SK-N-SH treated with all-trans-retinoic acid at 6 μM for 48 hours (cell line): ENCODE measurements around the gene GTF3C4.

Source experiments
- ATAC-seq: fragments of 200-7000 bp; cut with Tn5 transposase; 3 replicates; pipeline ENCODE4 v1.9.1; 2020; ENCODE audit warnings: mild to moderate bottlenecking, moderate library complexity
- ARNTL ChIP-seq: fragments of 450-650 bp; formaldehyde crosslinking; IDR thresholded peaks from 2 replicates; pipeline ENCODE4 v1.5.0; 2020; ENCODE audit warnings: low read depth, mild to moderate bottlenecking, moderate library complexity, borderline replicate concordance
- BACH2 ChIP-seq: fragments of 250-450 bp; sonication (Bioruptor Pico); IDR thresholded peaks from 2 replicates; pipeline ENCODE4 v1.9.0; 2021; ENCODE audit warnings: mild to moderate bottlenecking, borderline replicate concordance
- CSDC2 ChIP-seq: fragments of 250-450 bp; sonication (Bioruptor Pico); IDR thresholded peaks from 2 replicates; pipeline ENCODE4 v1.5.0; 2020; ENCODE audit warnings: mild to moderate bottlenecking, moderate library complexity
- ESRRG ChIP-seq: fragments of 250-450 bp; sonication (Bioruptor Pico); IDR thresholded peaks from 2 replicates; pipeline ENCODE4 v1.6.1; 2021; ENCODE audit warnings: mild to moderate bottlenecking
- GLIS3 ChIP-seq: fragments of 250-450 bp; sonication (Bioruptor Pico); IDR thresholded peaks from 2 replicates; pipeline ENCODE4 v1.5.0; 2020; ENCODE audit warnings: mild to moderate bottlenecking, moderate library complexity
- ISL1 ChIP-seq: fragments of 250-450 bp; sonication (Bioruptor Pico); IDR thresholded peaks from 2 replicates; pipeline ENCODE4 v2.1.2; 2022; ENCODE audit warnings: mild to moderate bottlenecking, moderate library complexity
- OSR1 ChIP-seq: fragments of 250-450 bp; sonication (Bioruptor Pico); IDR thresholded peaks from 2 replicates; pipeline ENCODE4 v1.8.0; 2022; ENCODE audit warnings: moderate library complexity, mild to moderate bottlenecking, inconsistent platforms
- PPARA ChIP-seq: fragments of 250-450 bp; sonication (Bioruptor Pico); IDR thresholded peaks from 2 replicates; pipeline ENCODE4 v1.5.0; 2020; ENCODE audit warnings: mild to moderate bottlenecking, borderline replicate concordance
- RARB ChIP-seq: fragments of 250-450 bp; sonication (Bioruptor Pico); IDR thresholded peaks from 2 replicates; pipeline ENCODE4 v1.8.0; 2021; ENCODE audit warnings: mild to moderate bottlenecking, moderate library complexity
- SNAI2 ChIP-seq: fragments of 250-450 bp; sonication (Bioruptor Pico); IDR thresholded peaks from 2 replicates; pipeline ENCODE4 v1.5.0; 2020; ENCODE audit warnings: mild to moderate bottlenecking, moderate library complexity
- TCF4 ChIP-seq: fragments of 250-450 bp; sonication (Bioruptor Pico); IDR thresholded peaks from 2 replicates; pipeline ENCODE4 v1.8.0; 2021; ENCODE audit warnings: mild to moderate bottlenecking, moderate library complexity, borderline replicate concordance
- TOX ChIP-seq: fragments of 250-450 bp; sonication (Bioruptor Pico); IDR thresholded peaks from 2 replicates; pipeline ENCODE4 v1.8.0; 2021; ENCODE audit warnings: mild to moderate bottlenecking, moderate library complexity, borderline replicate concordance
- ZC3H10 ChIP-seq: fragments of 250-450 bp; sonication (Bioruptor Pico); IDR thresholded peaks from 2 replicates; pipeline ENCODE4 v1.5.1; 2021; ENCODE audit warnings: mild to moderate bottlenecking, moderate library complexity
- ZFP30 ChIP-seq: fragments of 450-650 bp; formaldehyde crosslinking; IDR thresholded peaks from 2 replicates; pipeline ENCODE4 v1.5.0; 2022; ENCODE audit warnings: mild to moderate bottlenecking, moderate library complexity
- ZNF565 ChIP-seq: fragments of 450-650 bp; formaldehyde crosslinking; conservative IDR thresholded peaks from 2 replicates; pipeline ENCODE4 v1.5.0; 2020; ENCODE audit warnings: low read depth, mild to moderate bottlenecking, moderate library complexity
- ZNF70 ChIP-seq: fragments of 450-650 bp; formaldehyde crosslinking; IDR thresholded peaks from 2 replicates; pipeline ENCODE4 v1.5.0; 2020; ENCODE audit warnings: mild to moderate bottlenecking, moderate library complexity
- ZNF8 ChIP-seq: fragments of 450-650 bp; formaldehyde crosslinking; IDR thresholded peaks from 2 replicates; pipeline ENCODE4 v1.5.0; 2020; ENCODE audit warnings: mild to moderate bottlenecking, moderate library complexity
- TF ChIP-seq, protein P1 (sequence below): fragments of 250-450 bp; sonication (Bioruptor Pico); IDR thresholded peaks from 2 replicates; pipeline ENCODE4 v1.5.0; 2020; ENCODE audit warnings: mild to moderate bottlenecking, moderate library complexity
- TF ChIP-seq, protein P2 (sequence below): fragments of 250-450 bp; sonication (Bioruptor Pico); IDR thresholded peaks from 2 replicates; pipeline ENCODE4 v1.5.1; 2021; ENCODE audit warnings: mild to moderate bottlenecking, moderate library complexity
- TF ChIP-seq, protein P3 (sequence below): fragments of 250-450 bp; sonication (Bioruptor Pico); IDR thresholded peaks from 2 replicates; pipeline ENCODE4 v1.8.0; 2020; ENCODE audit warnings: mild to moderate bottlenecking, moderate library complexity, borderline replicate concordance
- TF ChIP-seq, protein P4 (sequence below): fragments of 250-450 bp; sonication (Bioruptor Pico); IDR thresholded peaks from 2 replicates; pipeline ENCODE4 v1.5.1; 2020; ENCODE audit warnings: low read depth, mild to moderate bottlenecking, moderate library complexity
- TF ChIP-seq, protein P5 (sequence below): fragments of 250-450 bp; sonication (Bioruptor Pico); IDR thresholded peaks from 2 replicates; pipeline ENCODE4 v1.8.0; 2021; ENCODE audit warnings: low read depth, mild to moderate bottlenecking, moderate library complexity, borderline replicate concordance

Gene GTF3C4

DNA sequence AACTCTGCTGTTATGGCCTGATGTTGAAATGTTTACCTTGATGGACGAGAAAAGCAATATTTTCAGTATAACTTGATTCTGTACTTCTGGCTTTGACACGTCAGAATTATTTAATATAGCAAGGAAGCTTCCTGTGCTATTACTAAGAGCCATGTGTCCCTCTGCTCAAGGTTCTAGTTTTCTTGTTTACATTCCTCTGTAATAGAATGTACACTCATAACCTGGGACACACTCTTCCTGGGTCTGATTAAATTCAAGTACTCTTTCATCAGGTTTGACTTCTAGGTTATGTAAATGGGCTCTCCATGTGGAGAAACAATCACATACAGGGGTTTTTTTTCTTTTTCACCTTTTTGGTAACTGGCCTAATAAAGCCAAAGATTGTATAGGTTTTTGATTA is 33.1 kb downstream of the GTF3C4 start:
- no peak for ATAC-seq

DNA sequence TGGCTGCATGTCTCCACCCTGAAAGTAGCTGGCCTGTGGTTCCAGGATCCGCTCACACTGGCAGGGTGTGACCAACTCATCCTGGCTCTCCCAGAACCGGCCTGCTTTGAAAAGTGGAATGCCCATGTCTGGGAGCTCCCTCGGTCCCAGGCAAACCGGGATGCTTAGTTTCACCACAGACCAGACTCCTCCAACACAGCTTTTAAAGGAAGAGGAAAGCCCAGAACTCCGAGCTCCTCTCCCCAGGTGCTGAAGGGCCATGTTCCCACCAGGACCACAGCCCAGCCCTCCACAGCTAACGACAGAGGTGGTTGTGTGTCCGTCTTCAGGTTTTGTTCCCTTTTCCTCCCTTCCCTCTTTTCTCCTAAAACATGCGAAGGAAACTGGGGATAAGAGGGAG is 38.0 kb downstream of the GTF3C4 start:
- TF ChIP-seq ZC3H10: no peak
- TF ChIP-seq, protein P1, sequence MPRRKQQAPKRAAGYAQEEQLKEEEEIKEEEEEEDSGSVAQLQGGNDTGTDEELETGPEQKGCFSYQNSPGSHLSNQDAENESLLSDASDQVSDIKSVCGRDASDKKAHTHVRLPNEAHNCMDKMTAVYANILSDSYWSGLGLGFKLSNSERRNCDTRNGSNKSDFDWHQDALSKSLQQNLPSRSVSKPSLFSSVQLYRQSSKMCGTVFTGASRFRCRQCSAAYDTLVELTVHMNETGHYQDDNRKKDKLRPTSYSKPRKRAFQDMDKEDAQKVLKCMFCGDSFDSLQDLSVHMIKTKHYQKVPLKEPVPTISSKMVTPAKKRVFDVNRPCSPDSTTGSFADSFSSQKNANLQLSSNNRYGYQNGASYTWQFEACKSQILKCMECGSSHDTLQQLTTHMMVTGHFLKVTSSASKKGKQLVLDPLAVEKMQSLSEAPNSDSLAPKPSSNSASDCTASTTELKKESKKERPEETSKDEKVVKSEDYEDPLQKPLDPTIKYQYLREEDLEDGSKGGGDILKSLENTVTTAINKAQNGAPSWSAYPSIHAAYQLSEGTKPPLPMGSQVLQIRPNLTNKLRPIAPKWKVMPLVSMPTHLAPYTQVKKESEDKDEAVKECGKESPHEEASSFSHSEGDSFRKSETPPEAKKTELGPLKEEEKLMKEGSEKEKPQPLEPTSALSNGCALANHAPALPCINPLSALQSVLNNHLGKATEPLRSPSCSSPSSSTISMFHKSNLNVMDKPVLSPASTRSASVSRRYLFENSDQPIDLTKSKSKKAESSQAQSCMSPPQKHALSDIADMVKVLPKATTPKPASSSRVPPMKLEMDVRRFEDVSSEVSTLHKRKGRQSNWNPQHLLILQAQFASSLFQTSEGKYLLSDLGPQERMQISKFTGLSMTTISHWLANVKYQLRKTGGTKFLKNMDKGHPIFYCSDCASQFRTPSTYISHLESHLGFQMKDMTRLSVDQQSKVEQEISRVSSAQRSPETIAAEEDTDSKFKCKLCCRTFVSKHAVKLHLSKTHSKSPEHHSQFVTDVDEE (CRISPR knock-in tag): no peak
- TF ChIP-seq, protein P2, sequence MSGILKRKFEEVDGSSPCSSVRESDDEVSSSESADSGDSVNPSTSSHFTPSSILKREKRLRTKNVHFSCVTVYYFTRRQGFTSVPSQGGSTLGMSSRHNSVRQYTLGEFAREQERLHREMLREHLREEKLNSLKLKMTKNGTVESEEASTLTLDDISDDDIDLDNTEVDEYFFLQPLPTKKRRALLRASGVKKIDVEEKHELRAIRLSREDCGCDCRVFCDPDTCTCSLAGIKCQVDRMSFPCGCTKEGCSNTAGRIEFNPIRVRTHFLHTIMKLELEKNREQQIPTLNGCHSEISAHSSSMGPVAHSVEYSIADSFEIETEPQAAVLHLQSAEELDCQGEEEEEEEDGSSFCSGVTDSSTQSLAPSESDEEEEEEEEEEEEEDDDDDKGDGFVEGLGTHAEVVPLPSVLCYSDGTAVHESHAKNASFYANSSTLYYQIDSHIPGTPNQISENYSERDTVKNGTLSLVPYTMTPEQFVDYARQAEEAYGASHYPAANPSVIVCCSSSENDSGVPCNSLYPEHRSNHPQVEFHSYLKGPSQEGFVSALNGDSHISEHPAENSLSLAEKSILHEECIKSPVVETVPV (CRISPR knock-in tag): no peak
- ATAC-seq: no peak

More for the DNA sequence above, 33.1 kb downstream of the GTF3C4 start:
- no peak for TF ChIP-seq ISL1 (CRISPR knock-in tag)
- no peak for TF ChIP-seq OSR1 (CRISPR knock-in tag)
- no peak for TF ChIP-seq ZFP30 (CRISPR knock-in tag)
- TF ChIP-seq ZNF8 (CRISPR knock-in tag): no peak
- TF ChIP-seq ARNTL (CRISPR knock-in tag): no peak
- TF ChIP-seq ZC3H10: no peak
- TF ChIP-seq SNAI2 (CRISPR knock-in tag): no peak
- no peak for TF ChIP-seq ZNF565 (CRISPR knock-in tag)
- no peak for TF ChIP-seq GLIS3
- TF ChIP-seq BACH2 (CRISPR knock-in tag): no peak
- no peak for TF ChIP-seq TOX
- TF ChIP-seq, protein P3, sequence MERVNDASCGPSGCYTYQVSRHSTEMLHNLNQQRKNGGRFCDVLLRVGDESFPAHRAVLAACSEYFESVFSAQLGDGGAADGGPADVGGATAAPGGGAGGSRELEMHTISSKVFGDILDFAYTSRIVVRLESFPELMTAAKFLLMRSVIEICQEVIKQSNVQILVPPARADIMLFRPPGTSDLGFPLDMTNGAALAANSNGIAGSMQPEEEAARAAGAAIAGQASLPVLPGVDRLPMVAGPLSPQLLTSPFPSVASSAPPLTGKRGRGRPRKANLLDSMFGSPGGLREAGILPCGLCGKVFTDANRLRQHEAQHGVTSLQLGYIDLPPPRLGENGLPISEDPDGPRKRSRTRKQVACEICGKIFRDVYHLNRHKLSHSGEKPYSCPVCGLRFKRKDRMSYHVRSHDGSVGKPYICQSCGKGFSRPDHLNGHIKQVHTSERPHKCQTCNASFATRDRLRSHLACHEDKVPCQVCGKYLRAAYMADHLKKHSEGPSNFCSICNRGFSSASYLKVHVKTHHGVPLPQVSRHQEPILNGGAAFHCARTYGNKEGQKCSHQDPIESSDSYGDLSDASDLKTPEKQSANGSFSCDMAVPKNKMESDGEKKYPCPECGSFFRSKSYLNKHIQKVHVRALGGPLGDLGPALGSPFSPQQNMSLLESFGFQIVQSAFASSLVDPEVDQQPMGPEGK (CRISPR knock-in tag): no peak
- TF ChIP-seq ZNF70 (CRISPR knock-in tag): no peak
- TF ChIP-seq, protein P4, sequence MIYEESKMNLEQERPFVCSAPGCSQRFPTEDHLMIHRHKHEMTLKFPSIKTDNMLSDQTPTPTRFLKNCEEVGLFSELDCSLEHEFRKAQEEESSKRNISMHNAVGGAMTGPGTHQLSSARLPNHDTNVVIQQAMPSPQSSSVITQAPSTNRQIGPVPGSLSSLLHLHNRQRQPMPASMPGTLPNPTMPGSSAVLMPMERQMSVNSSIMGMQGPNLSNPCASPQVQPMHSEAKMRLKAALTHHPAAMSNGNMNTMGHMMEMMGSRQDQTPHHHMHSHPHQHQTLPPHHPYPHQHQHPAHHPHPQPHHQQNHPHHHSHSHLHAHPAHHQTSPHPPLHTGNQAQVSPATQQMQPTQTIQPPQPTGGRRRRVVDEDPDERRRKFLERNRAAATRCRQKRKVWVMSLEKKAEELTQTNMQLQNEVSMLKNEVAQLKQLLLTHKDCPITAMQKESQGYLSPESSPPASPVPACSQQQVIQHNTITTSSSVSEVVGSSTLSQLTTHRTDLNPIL (CRISPR knock-in tag): no peak
- TF ChIP-seq, protein P5, sequence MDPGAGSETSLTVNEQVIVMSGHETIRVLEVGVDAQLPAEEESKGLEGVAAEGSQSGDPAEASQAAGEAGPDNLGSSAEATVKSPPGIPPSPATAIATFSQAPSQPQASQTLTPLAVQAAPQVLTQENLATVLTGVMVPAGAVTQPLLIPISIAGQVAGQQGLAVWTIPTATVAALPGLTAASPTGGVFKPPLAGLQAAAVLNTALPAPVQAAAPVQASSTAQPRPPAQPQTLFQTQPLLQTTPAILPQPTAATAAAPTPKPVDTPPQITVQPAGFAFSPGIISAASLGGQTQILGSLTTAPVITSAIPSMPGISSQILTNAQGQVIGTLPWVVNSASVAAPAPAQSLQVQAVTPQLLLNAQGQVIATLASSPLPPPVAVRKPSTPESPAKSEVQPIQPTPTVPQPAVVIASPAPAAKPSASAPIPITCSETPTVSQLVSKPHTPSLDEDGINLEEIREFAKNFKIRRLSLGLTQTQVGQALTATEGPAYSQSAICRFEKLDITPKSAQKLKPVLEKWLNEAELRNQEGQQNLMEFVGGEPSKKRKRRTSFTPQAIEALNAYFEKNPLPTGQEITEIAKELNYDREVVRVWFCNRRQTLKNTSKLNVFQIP: no peak
- TF ChIP-seq PPARA (CRISPR knock-in tag): no peak
- no peak for TF ChIP-seq RARB (CRISPR knock-in tag)
- TF ChIP-seq CSDC2 (CRISPR knock-in tag): no peak
- no peak for TF ChIP-seq ESRRG
- TF ChIP-seq TCF4 (CRISPR knock-in tag): no peak

DNA sequence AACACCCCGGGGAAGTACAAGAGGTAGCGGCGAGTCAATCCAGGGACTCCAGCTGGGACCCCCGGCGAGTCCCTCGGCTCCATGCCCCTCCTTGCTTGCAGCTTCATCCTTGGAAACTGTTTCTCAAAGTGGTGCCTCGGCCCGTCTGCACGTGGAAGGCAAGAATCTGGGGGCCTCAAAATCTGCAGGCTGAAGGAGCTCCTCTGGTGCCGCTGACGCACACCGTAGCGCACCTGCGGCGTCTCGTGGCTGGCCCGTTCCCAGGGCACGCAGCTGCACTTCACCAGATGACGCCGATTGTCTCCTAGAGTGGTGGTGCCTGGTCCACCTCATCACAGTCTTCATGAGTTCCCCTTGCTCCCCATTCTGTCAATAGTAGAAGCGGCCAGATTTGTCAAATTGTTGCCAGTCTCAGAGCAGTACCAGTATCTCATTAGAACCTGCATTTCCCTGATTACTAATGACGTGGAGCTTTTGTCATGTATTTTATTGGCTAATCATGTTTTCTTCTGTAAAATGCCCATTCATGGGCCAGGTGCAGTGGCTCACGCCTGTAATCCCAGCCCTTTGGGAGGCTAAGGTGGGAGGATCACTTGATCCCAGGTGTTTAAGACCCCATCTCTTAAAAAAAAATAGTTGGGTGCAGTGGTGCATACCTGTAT is 38.6 kb downstream of the GTF3C4 start:
- no peak for ATAC-seq
- TF ChIP-seq GLIS3 (no peak), CSDC2 (CRISPR knock-in tag) (no peak), ZNF565 (CRISPR knock-in tag) (no peak), PPARA (CRISPR knock-in tag) (no peak), ZNF8 (CRISPR knock-in tag) (no peak), ZC3H10 (no peak), ZFP30 (CRISPR knock-in tag) (no peak), RARB (CRISPR knock-in tag) (no peak), OSR1 (CRISPR knock-in tag) (no peak), TOX (no peak), SNAI2 (CRISPR knock-in tag) (no peak)
- TF ChIP-seq, protein P5: no peak
- TF ChIP-seq, protein P1 (CRISPR knock-in tag): no peak
